Keratinocyte (primary cell): ENCODE data around the gene MAGI2.

Source experiments
- CTCF ChIP-seq, 3 experiments: IDR thresholded peaks in 1 of 3; conservative IDR thresholded peaks in 1 of 3; optimal IDR thresholded peaks in 1 of 3; 2 replicates in 2 of 3; 3 replicates in 1 of 3; pipeline versions ENCODE3 to v1.5.1; 2011; ENCODE audit warnings: low read length in 3 of 3, mild to moderate bottlenecking in 3 of 3, moderate library complexity in 2 of 3, control low read depth in 1 of 3, inconsistent platforms in 1 of 3; ENCODE audit not compliant: insufficient read depth in 2 of 3; ENCODE audit errors: extremely low read depth in 1 of 3
- EZH2 ChIP-seq: IDR thresholded peaks from one replicate; pipeline ENCODE4 v1.6.1; 2012; ENCODE audit warnings: inconsistent platforms, mild to moderate bottlenecking, low read length, moderate library complexity

DNA sequence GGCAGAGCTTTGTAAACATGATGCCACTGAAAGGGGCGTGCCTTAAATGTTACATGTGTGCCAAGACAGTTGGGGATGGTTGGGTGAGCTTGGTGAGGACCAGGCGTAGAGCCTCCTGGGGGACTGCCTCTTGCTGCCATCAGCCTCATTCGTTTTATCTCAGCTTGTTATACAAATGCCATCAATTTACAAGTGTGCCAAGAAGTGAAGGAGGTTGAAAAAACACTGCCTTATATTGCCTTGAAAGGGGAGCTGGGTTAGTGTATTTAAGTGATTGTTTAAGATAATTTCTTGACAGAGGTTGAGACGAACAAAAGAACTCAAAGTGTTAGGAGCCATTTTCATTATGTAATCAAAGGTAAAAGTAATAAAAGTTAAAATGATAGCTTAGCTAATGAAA lies 1300.2 kb downstream of the MAGI2 start:
- TF ChIP-seq CTCF (optimal IDR thresholded peaks at IDR 0.05 in 1 of 3, IDR thresholded peaks at IDR 0.05 in 1 of 3, conservative IDR thresholded peaks at IDR 0.05 in 1 of 3; ENCODE audit: extremely low read depth in 1 of 3, insufficient read depth in 2 of 3, low read length in 3 of 3): no peak
- no peak for TF ChIP-seq EZH2
